Hepatocyte (in vitro differentiated cells): ENCODE results near the gene PRR3.

Experiments used
- CTCF ChIP-seq: fragments of 200-600 bp; sonication (generic); IDR thresholded peaks from 2 replicates; pipeline ENCODE4 v1.5.1; 2016; ENCODE audit warnings: antibody characterized with exemption, mild to moderate bottlenecking; ENCODE audit not compliant: poor library complexity
- EZH2 ChIP-seq: fragments of 200-600 bp; sonication (generic); IDR thresholded peaks from 2 replicates; pipeline ENCODE4 v1.6.1; 2016; ENCODE audit warnings: antibody characterized with exemption, mild to moderate bottlenecking, borderline replicate concordance
- EZH2phosphoT487 ChIP-seq: fragments of 200-600 bp; sonication (generic); IDR thresholded peaks from one replicate; pipeline ENCODE4 v1.6.1; 2018; ENCODE audit warnings: antibody characterized with exemption, mild to moderate bottlenecking, low read depth, moderate library complexity; ENCODE audit not compliant: unreplicated experiment, severe bottlenecking

DNA sequence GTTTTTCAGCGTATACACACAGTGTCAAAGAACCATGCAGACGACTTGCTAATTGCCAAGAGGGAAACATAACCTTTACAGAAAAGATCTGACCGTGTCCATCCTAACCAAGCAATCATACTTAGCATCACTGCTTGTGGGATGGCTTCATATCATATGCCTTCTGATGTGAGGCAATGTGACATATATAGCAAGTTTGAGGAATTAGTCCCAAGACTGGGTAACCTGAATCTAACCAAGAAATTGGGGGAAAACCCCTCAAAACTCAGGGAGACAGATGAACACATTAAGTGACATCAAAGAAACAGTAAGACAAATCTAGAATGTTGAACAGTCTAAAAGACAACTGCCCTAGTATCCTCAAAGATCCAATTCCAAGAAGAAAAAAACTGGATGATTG lies 19.2 kb upstream of the PRR3 start:
- no peak for TF ChIP-seq CTCF
- TF ChIP-seq EZH2: no peak
- no peak for TF ChIP-seq EZH2phosphoT487
